Skeletal muscle satellite cell (primary cell): ENCODE data around the gene RHD.
"Not testable (repeated sequence)": the region's sequence is repeated elsewhere in the genome, so short reads cannot be mapped to it uniquely, and the experiment has no call there.

Experiments used
- H3K27me3 ChIP-seq: 2 replicates; pipeline ENCODE4 v1.7.0; 2013; ENCODE audit warnings: low read length; ENCODE audit not compliant: control insufficient read depth, insufficient read depth
- H3K36me3 ChIP-seq: 2 replicates; pipeline ENCODE4 v1.7.0; 2013; ENCODE audit warnings: mild to moderate bottlenecking, control low read depth, low read length; ENCODE audit not compliant: insufficient read depth
- H3K4me1 ChIP-seq: 2 replicates; pipeline ENCODE4 v1.7.0; 2013; ENCODE audit warnings: low read length; ENCODE audit not compliant: control insufficient read depth, insufficient read depth
- H3K4me2 ChIP-seq: 2 replicates; pipeline ENCODE4 v1.7.0; 2013; ENCODE audit warnings: mild to moderate bottlenecking, low read length
- H3K4me3 ChIP-seq: 2 replicates; pipeline ENCODE4 v1.7.0; 2013; ENCODE audit warnings: low read length
- H3K9ac ChIP-seq: 2 replicates; pipeline ENCODE4 v1.7.0; 2013; ENCODE audit warnings: mild to moderate bottlenecking, low read depth, low read length, moderate library complexity
- H3K9me3 ChIP-seq: replicated peaks from 2 replicates; pipeline ENCODE4 v1.7.0; 2013; ENCODE audit warnings: mild to moderate bottlenecking, control low read depth, low read length

RHD gene

GRCh38 chr1:25290043-25290442, 17.7 kb downstream of the RHD start:
- not testable (repeated sequence) for H3K4me1 ChIP-seq, H3K9ac ChIP-seq, H3K36me3 ChIP-seq, H3K9me3 ChIP-seq, H3K4me3 ChIP-seq, H3K27me3 ChIP-seq
- H3K4me2 ChIP-seq: peak overlapping the region; percentile 20

- not testable (repeated sequence) for H3K36me3 ChIP-seq, H3K4me1 ChIP-seq, H3K4me2 ChIP-seq, H3K4me3 ChIP-seq, H3K9ac ChIP-seq, H3K9me3 ChIP-seq, H3K27me3 ChIP-seq
These were observed 21.1 kb downstream of the RHD start for GRCh38 chr1:25293426-25293825.

- not testable (repeated sequence) for H3K4me1 ChIP-seq
These were observed 22.8 kb downstream of the RHD start for GRCh38 chr1:25294889-25295826.

GRCh38 chr1:25296501-25296900, 24.2 kb downstream of the RHD start:
- not testable (repeated sequence) for H3K4me1 ChIP-seq, H3K4me2 ChIP-seq, H3K4me3 ChIP-seq, H3K9ac ChIP-seq, H3K27me3 ChIP-seq, H3K36me3 ChIP-seq, H3K9me3 ChIP-seq

More at GRCh38 chr1:25294889-25295826, 22.8 kb downstream of the RHD start:
- not testable (repeated sequence) for H3K9me3 ChIP-seq, H3K27me3 ChIP-seq, H3K36me3 ChIP-seq, H3K9ac ChIP-seq, H3K4me3 ChIP-seq, H3K4me2 ChIP-seq

- H3K27me3 ChIP-seq, H3K4me1 ChIP-seq, H3K9me3 ChIP-seq, H3K9ac ChIP-seq, H3K4me3 ChIP-seq, H3K4me2 ChIP-seq, H3K36me3 ChIP-seq: not testable (repeated sequence)
These were observed 28.4 kb downstream of the RHD start for GRCh38 chr1:25300729-25301128.

- not testable (repeated sequence) for H3K9ac ChIP-seq, H3K36me3 ChIP-seq, H3K4me1 ChIP-seq, H3K4me2 ChIP-seq, H3K27me3 ChIP-seq, H3K9me3 ChIP-seq, H3K4me3 ChIP-seq
These were observed 30.0 kb downstream of the RHD start for GRCh38 chr1:25302330-25302729.

GRCh38 chr1:25304936-25305335, 32.6 kb downstream of the RHD start:
- H3K9me3 ChIP-seq, H3K9ac ChIP-seq, H3K4me2 ChIP-seq, H3K27me3 ChIP-seq, H3K4me1 ChIP-seq, H3K4me3 ChIP-seq, H3K36me3 ChIP-seq: not testable (repeated sequence)

GRCh38 chr1:25308168-25308567, 35.9 kb downstream of the RHD start:
- not testable (repeated sequence) for H3K4me2 ChIP-seq, H3K4me1 ChIP-seq, H3K27me3 ChIP-seq, H3K4me3 ChIP-seq, H3K36me3 ChIP-seq, H3K9me3 ChIP-seq, H3K9ac ChIP-seq

- H3K36me3 ChIP-seq, H3K4me3 ChIP-seq, H3K9ac ChIP-seq, H3K4me1 ChIP-seq, H3K27me3 ChIP-seq, H3K9me3 ChIP-seq, H3K4me2 ChIP-seq: not testable (repeated sequence)
These were observed 36.8 kb downstream of the RHD start for GRCh38 chr1:25309085-25309484.

GRCh38 chr1:25309486-25309885, 37.2 kb downstream of the RHD start:
- H3K36me3 ChIP-seq, H3K4me2 ChIP-seq, H3K4me1 ChIP-seq, H3K9ac ChIP-seq, H3K27me3 ChIP-seq, H3K9me3 ChIP-seq, H3K4me3 ChIP-seq: not testable (repeated sequence)

GRCh38 chr1:25312806-25313470, 40.6 kb downstream of the RHD start:
- not testable (repeated sequence) for H3K4me2 ChIP-seq, H3K9me3 ChIP-seq, H3K36me3 ChIP-seq, H3K4me3 ChIP-seq, H3K9ac ChIP-seq, H3K4me1 ChIP-seq, H3K27me3 ChIP-seq
